ENCODE measurements around the gene TLL2. TPM values are rescaled to one million over a fixed set of nuclear protein-coding genes. Genes with fewer than 3 reads are reported as not detected.
"Not testable (repeated sequence)": the region's sequence is repeated elsewhere in the genome, so short reads cannot be mapped to it uniquely, and the experiment has no call there.

TLL2 gene
- total and polyA plus RNA-seq, 7 experiments from 2014 or later, result 0.24 TPM; not detected in 6

GRCh38 chr10:96545558-96545957 is 31.8 kb upstream of the TLL2 start:
- H3K27me3 ChIP-seq (ENCODE audit: control insufficient read depth in 2 of 2, insufficient read depth in 2 of 2, low read length in 2 of 2); H3K4me3 Mint-ChIP-seq; H3K27me3 Mint-ChIP-seq; ATAC-seq; intact Hi-C loops (cut with micrococcal nuclease); DNase-seq; H3K9me3 ChIP-seq (ENCODE audit: control insufficient read depth in 2 of 3, low read length in 3 of 3); H3K9me3 Mint-ChIP-seq; H3K4me1 ChIP-seq (ENCODE audit: control insufficient read depth in 2 of 2, insufficient read depth in 2 of 2, low read length in 2 of 2); H3K4me3 ChIP-seq (ENCODE audit: low read length); POLR2A ChIA-PET; H3K27ac ChIP-seq (ENCODE audit: low read depth, low read length); CTCF ChIA-PET: not testable (repeated sequence)
- peaks cover 12 to 63% (median 38%) of the 10 kb centered on the region in 5 donors for H3K36me3 Mint-ChIP-seq
- peaks cover 19 to 66% (median 23%) of the 10 kb centered on the region in 3 experiments for H3K36me3 ChIP-seq (ENCODE audit: control insufficient read depth in 2 of 3, insufficient read depth in 3 of 3, low read length in 3 of 3)
- H3K27ac Mint-ChIP-seq, result peak overlapping the region in 2 of 9 donors; percentile 17 to 31
- H3K4me1 Mint-ChIP-seq, result peaks cover 0 to 22% (median 8%) of the 10 kb centered on the region in 7 donors

GRCh38 chr10:96541921-96542320 is 28.2 kb upstream of the TLL2 start:
- H3K36me3 Mint-ChIP-seq, result peaks cover 9 to 63% (median 44%) of the 10 kb centered on the region in 5 donors
- DNase-seq, result no peak
- ATAC-seq, result no peak
- Histone ChIP-seq H3K36me3 (ENCODE audit: control insufficient read depth in 2 of 3, insufficient read depth in 3 of 3, low read length in 3 of 3) (peaks cover 5 to 54% (median 14%) of the 10 kb centered on the region in 3 experiments), H3K4me1 (ENCODE audit: control insufficient read depth in 2 of 2, insufficient read depth in 2 of 2, low read length in 2 of 2) (no peaks in the 10 kb centered on the region), H3K27ac (ENCODE audit: low read depth, low read length) (no peak overlapping the region), H3K27me3 (ENCODE audit: control insufficient read depth in 2 of 2, insufficient read depth in 2 of 2, low read length in 2 of 2) (no peaks in the 10 kb centered on the region), H3K9me3 (ENCODE audit: control insufficient read depth in 2 of 3, low read length in 3 of 3) (no peaks in the 10 kb centered on the region), H3K4me3 (ENCODE audit: low read length) (no peak overlapping the region)
- H3K27ac Mint-ChIP-seq, result no peak overlapping the region
- no peak overlapping the region for H3K4me3 Mint-ChIP-seq
- ChIA-PET CTCF (interaction anchor here (0.6 kb wide), 2 partner anchors 678 to 703 kb away, joined by 3 to 8 read pairs; no protein-coding TSS in a partner anchor), POLR2A (no interaction called here)
- H3K27me3 Mint-ChIP-seq, result no peaks in the 10 kb centered on the region
- intact Hi-C loops (cut with micrococcal nuclease), result no loop called here
- H3K4me1 Mint-ChIP-seq, result peaks cover 7 to 39% (median 16%) of the 10 kb centered on the region in 7 donors
- no peaks in the 10 kb centered on the region for H3K9me3 Mint-ChIP-seq

DNA sequence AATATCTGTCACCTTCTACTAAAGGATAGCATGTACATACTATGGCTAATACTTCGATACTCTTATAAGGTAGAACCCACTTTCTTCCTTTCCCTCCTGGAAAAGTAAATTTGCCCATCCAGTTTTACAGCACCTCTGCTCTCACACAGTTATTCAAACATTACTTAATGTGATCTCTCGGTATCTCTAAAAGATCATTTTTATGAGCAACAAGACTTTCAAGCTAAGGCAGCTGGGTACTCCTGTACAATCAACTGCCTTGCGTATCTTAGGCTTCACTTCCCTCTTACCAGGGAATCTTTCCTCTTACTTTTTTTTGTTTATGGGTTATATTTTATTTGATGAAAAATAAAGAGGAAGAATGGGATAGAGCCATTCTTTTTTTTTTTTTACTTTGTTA is 26.5 kb upstream of the TLL2 start:
- Mint-ChIP-seq H3K36me3 (peaks cover 0 to 50% (median 37%) of the 10 kb centered on the region in 5 donors), H3K27me3 (no peaks in the 10 kb centered on the region), H3K9me3 (no peaks in the 10 kb centered on the region), H3K27ac (no peak overlapping the region), H3K4me3 (no peak overlapping the region), H3K4me1 (peaks cover 7 to 50% (median 15%) of the 10 kb centered on the region in 7 donors)
- intact Hi-C loops (cut with micrococcal nuclease), result no loop called here
- no peak overlapping the region for H3K27ac ChIP-seq (ENCODE audit: low read depth, low read length)
- H3K27me3 ChIP-seq (ENCODE audit: control insufficient read depth in 2 of 2, insufficient read depth in 2 of 2, low read length in 2 of 2), result no peaks in the 10 kb centered on the region
- H3K36me3 ChIP-seq (ENCODE audit: control insufficient read depth in 2 of 3, insufficient read depth in 3 of 3, low read length in 3 of 3), result peaks cover 5 to 37% (median 8%) of the 10 kb centered on the region in 3 experiments
- CTCF ChIA-PET, result interaction anchor here (0.6 kb wide), 1 partner anchor 25 kb away, joined by 3 read pairs; no protein-coding TSS in a partner anchor
- DNase-seq (no peak), ATAC-seq (no peak)
- POLR2A ChIA-PET, result no interaction called here
- H3K9me3 ChIP-seq (ENCODE audit: control insufficient read depth in 2 of 3, low read length in 3 of 3), result no peaks in the 10 kb centered on the region
- no peaks in the 10 kb centered on the region for H3K4me1 ChIP-seq (ENCODE audit: control insufficient read depth in 2 of 2, insufficient read depth in 2 of 2, low read length in 2 of 2)
- no peak overlapping the region for H3K4me3 ChIP-seq (ENCODE audit: low read length)

- ChIA-PET POLR2A (no interaction called here), CTCF (no interaction called here)
- no peak overlapping the region for H3K4me3 Mint-ChIP-seq
- H3K27ac Mint-ChIP-seq, result no peak overlapping the region
- H3K36me3 Mint-ChIP-seq, result peaks cover 0 to 48% (median 34%) of the 10 kb centered on the region in 5 donors
- DNase-seq (no peak), ATAC-seq (no peak)
- no peaks in the 10 kb centered on the region for H3K27me3 Mint-ChIP-seq
- Histone ChIP-seq H3K36me3 (ENCODE audit: control insufficient read depth in 2 of 3, insufficient read depth in 3 of 3, low read length in 3 of 3) (peaks cover 2 to 28% (median 8%) of the 10 kb centered on the region in 3 experiments), H3K27ac (ENCODE audit: low read depth, low read length) (no peak overlapping the region), H3K27me3 (ENCODE audit: control insufficient read depth in 2 of 2, insufficient read depth in 2 of 2, low read length in 2 of 2) (no peaks in the 10 kb centered on the region), H3K4me1 (ENCODE audit: control insufficient read depth in 2 of 2, insufficient read depth in 2 of 2, low read length in 2 of 2) (no peaks in the 10 kb centered on the region), H3K9me3 (ENCODE audit: control insufficient read depth in 2 of 3, low read length in 3 of 3) (no peaks in the 10 kb centered on the region), H3K4me3 (ENCODE audit: low read length) (no peak overlapping the region)
- H3K9me3 Mint-ChIP-seq, result no peaks in the 10 kb centered on the region
- H3K4me1 Mint-ChIP-seq, result peaks cover 7 to 50% (median 14%) of the 10 kb centered on the region in 7 donors
- intact Hi-C loops (cut with micrococcal nuclease), result no loop called here
Observed at GRCh38 chr10:96538683-96539082, 25.0 kb upstream of the TLL2 start.

DNA sequence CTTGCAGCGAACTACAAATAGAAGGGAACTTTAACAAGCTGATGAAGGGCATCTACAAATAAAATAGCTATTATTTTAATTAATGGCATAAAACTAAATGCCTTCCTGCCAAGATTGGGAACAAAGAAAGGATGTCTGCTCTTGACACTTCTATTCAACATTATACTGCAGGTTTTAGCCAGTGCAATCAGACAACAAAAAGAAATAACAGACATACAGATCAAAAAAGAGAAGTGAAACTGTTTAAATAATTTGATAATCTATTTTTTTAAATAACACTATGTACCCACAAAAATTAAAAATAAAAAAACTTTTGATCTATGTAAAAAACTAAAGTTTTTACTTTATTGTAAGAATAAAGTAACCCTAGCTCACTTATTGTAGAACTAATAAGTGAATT is 22.4 kb upstream of the TLL2 start:
- ChIA-PET CTCF (no interaction called here), POLR2A (no interaction called here)

GRCh38 chr10:96532523-96532922 is 18.8 kb upstream of the TLL2 start:
- ChIA-PET CTCF (no interaction called here), POLR2A (no interaction called here)
- no peaks in the 10 kb centered on the region for H3K27me3 ChIP-seq (ENCODE audit: control insufficient read depth in 2 of 2, insufficient read depth in 2 of 2, low read length in 2 of 2)
- Mint-ChIP-seq H3K27me3 (no peaks in the 10 kb centered on the region), H3K4me1 (peaks cover 0 to 15% (median 4%) of the 10 kb centered on the region in 7 donors), H3K36me3 (peaks cover 8 to 51% (median 33%) of the 10 kb centered on the region in 5 donors), H3K9me3 (no peaks in the 10 kb centered on the region), H3K4me3 (no peak overlapping the region), H3K27ac (no peak overlapping the region)
- H3K27ac ChIP-seq (ENCODE audit: low read depth, low read length), result no peak overlapping the region
- DNase-seq (no peak), ATAC-seq (no peak)
- intact Hi-C loops (cut with micrococcal nuclease), result no loop called here
- peaks cover 3 to 26% (median 5%) of the 10 kb centered on the region in 3 experiments for H3K36me3 ChIP-seq (ENCODE audit: control insufficient read depth in 2 of 3, insufficient read depth in 3 of 3, low read length in 3 of 3)
- no peaks in the 10 kb centered on the region for H3K4me1 ChIP-seq (ENCODE audit: control insufficient read depth in 2 of 2, insufficient read depth in 2 of 2, low read length in 2 of 2)
- H3K9me3 ChIP-seq (ENCODE audit: control insufficient read depth in 2 of 3, low read length in 3 of 3), result no peaks in the 10 kb centered on the region
- no peak overlapping the region for H3K4me3 ChIP-seq (ENCODE audit: low read length)

More for the DNA sequence above, 22.4 kb upstream of the TLL2 start:
- Histone ChIP-seq H3K4me1 (ENCODE audit: control insufficient read depth in 2 of 2, insufficient read depth in 2 of 2, low read length in 2 of 2) (no peaks in the 10 kb centered on the region), H3K36me3 (ENCODE audit: control insufficient read depth in 2 of 3, insufficient read depth in 3 of 3, low read length in 3 of 3) (peaks cover under 1 to 12% (median 5%) of the 10 kb centered on the region in 3 experiments), H3K4me3 (ENCODE audit: low read length) (no peak overlapping the region), H3K9me3 (ENCODE audit: control insufficient read depth in 2 of 3, low read length in 3 of 3) (no peaks in the 10 kb centered on the region), H3K27ac (ENCODE audit: low read depth, low read length) (no peak overlapping the region), H3K27me3 (ENCODE audit: control insufficient read depth in 2 of 2, insufficient read depth in 2 of 2, low read length in 2 of 2) (no peaks in the 10 kb centered on the region)
- Mint-ChIP-seq H3K27ac (no peak overlapping the region), H3K4me1 (peaks cover 0 to 43% (median 14%) of the 10 kb centered on the region in 7 donors), H3K27me3 (no peaks in the 10 kb centered on the region), H3K4me3 (no peak overlapping the region), H3K9me3 (no peaks in the 10 kb centered on the region), H3K36me3 (peaks cover 4 to 47% (median 36%) of the 10 kb centered on the region in 5 donors)
- intact Hi-C loops (cut with micrococcal nuclease), result no loop called here
- DNase-seq, result no peak
- ATAC-seq, result no peak

GRCh38 chr10:96529634-96530279 is 16.0 kb upstream of the TLL2 start:
- Histone ChIP-seq H3K27ac (ENCODE audit: low read depth, low read length) (no peak overlapping the region), H3K4me3 (ENCODE audit: low read length) (no peak overlapping the region), H3K9me3 (ENCODE audit: control insufficient read depth in 2 of 3, low read length in 3 of 3) (no peaks in the 10 kb centered on the region), H3K4me1 (ENCODE audit: control insufficient read depth in 2 of 2, insufficient read depth in 2 of 2, low read length in 2 of 2) (no peaks in the 10 kb centered on the region), H3K36me3 (ENCODE audit: control insufficient read depth in 2 of 3, insufficient read depth in 3 of 3, low read length in 3 of 3) (peaks cover 5 to 50% (median 11%) of the 10 kb centered on the region in 3 experiments), H3K27me3 (ENCODE audit: control insufficient read depth in 2 of 2, insufficient read depth in 2 of 2, low read length in 2 of 2) (no peaks in the 10 kb centered on the region)
- ChIA-PET POLR2A (no interaction called here), CTCF (no interaction called here)
- intact Hi-C loops (cut with micrococcal nuclease), result loop anchor here in 1 of 2 donors (2.0 kb wide), 1 partner anchor 17 kb away; no protein-coding TSS in a partner anchor
- H3K36me3 Mint-ChIP-seq, result peaks cover 8 to 65% (median 45%) of the 10 kb centered on the region in 5 donors
- ATAC-seq (no peak), DNase-seq (no peak)
- no peaks in the 10 kb centered on the region for H3K9me3 Mint-ChIP-seq
- no peak overlapping the region for H3K4me3 Mint-ChIP-seq
- H3K4me1 Mint-ChIP-seq, result peaks cover 0 to 6% (median 3%) of the 10 kb centered on the region in 7 donors
- H3K27me3 Mint-ChIP-seq, result no peaks in the 10 kb centered on the region
- H3K27ac Mint-ChIP-seq, result no peak overlapping the region
